HG02623 (cell line): Measurements from ENCODE around the gene RPS6KB2.

ENCODE experiments used
- ATAC-seq: cut with Tn5 transposase; IDR thresholded peaks from one replicate; pipeline ENCODE4 v1.9.1; 2021; ENCODE audit warnings: moderate library complexity; ENCODE audit not compliant: unreplicated experiment

Gene RPS6KB2

GRCh38 chr11:67441098-67441563 is 12.8 kb downstream of the RPS6KB2 start:
- no peak for ATAC-seq

- no peak for ATAC-seq
These were observed 13.5 kb downstream of the RPS6KB2 start for GRCh38 chr11:67441731-67442351.

DNA sequence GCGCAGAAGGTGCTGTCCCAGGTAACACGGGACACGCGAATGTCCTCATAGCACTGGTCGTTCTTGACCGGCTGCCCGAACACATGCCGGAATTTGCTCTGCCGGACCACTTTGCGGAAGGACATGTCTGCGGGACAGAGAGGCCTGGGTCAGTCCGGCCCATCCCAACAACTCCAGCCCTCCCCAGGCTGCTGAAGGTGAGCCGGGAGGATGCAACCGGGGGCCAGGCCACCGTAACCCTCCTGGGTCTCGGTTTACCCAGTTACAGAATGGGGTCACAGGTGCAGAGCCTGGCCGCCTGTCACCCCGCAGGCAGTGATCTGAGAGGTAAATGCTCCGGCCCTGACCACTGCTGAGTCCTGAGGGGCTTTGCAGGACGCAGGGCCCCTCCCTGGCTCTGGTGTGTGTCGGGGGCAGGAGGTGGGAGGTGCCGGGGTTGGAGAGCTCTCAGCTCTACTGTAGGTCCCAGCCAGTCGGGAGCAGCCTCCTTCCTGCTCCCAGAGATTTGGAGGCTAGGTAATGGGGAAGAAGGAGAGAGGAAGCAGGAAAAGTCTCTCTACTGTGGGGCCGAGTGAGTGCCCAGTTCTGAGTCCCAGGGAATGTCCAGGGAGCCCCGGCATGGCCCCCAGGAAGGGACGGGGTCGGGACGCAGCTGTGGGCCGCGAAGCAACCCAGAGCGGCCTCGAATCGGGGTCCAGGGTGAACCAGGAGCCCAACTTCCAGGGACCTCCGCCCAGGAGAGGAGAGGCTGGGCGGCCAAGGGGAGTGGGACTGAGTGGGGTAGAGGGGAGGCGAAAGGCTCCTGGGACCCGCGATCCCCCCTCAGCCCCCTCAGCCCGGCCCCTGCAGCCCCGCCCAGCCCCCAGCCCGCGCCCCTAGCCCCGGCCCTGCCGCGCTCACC is 14.5 kb downstream of the RPS6KB2 start:
- ATAC-seq, result peak; percentile 10

- no peak for ATAC-seq
These were observed 17.2 kb downstream of the RPS6KB2 start for GRCh38 chr11:67445515-67445914.

- ATAC-seq, result no peak
These were observed 19.9 kb downstream of the RPS6KB2 start for GRCh38 chr11:67448220-67448609.

GRCh38 chr11:67449116-67449844 is 21.0 kb downstream of the RPS6KB2 start:
- no peak for ATAC-seq

DNA sequence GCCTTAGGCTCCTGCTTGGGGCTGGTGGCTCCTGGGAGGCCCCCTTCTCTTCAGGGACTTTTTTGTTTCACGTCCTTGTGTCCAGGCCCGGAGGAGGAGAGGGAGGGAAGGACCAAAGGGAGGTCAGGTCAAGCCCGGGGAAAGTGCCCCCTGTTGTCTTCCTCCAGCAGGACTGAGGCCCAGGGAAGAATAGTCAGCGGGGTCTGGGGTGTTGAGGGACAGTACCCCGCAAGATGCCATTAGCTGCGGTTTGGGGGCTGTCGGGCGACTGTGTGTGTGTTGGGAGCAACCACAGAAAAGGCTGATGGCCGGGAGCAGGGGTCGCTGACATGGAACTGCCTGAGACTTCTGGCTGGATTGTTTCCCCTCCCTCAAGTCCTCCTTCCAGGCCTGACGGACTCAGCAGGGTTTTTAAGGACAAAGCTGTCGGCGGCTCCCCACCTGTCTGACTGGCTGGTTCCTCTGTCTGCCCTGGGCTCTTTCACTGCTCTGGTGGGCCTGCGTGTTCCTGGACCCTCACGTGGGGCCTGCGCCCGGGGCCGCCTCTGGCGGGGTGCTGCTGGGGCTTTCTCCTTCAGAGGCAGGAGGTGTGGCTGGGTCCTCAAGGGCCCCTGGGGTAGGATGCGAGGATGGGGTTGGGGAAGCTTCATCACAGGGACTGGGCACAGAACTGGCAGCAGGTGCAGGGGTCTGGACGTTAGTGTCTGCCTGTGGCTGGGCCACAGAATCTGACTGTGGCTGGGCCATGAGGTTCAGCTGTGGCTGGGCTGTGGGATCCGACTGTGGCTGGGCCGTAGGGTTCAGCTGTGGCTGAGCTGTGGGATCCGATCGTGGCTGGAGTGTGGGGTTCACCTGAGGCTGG is 22.7 kb downstream of the RPS6KB2 start:
- ATAC-seq, result no peak

- no peak for ATAC-seq
These were observed 23.3 kb downstream of the RPS6KB2 start for GRCh38 chr11:67451658-67451976.

GRCh38 chr11:67452141-67452952 is 24.1 kb downstream of the RPS6KB2 start, which contains the start of gene GPR152:
Gene GPR152, minus strand, starts transcription at chr11:67452729. Its CDS starts 5 bp downstream, at chr11:67452724.
- ATAC-seq, result no peak

- ATAC-seq, result no peak
These were observed 25.8 kb downstream of the RPS6KB2 start for GRCh38 chr11:67453816-67454732.

DNA sequence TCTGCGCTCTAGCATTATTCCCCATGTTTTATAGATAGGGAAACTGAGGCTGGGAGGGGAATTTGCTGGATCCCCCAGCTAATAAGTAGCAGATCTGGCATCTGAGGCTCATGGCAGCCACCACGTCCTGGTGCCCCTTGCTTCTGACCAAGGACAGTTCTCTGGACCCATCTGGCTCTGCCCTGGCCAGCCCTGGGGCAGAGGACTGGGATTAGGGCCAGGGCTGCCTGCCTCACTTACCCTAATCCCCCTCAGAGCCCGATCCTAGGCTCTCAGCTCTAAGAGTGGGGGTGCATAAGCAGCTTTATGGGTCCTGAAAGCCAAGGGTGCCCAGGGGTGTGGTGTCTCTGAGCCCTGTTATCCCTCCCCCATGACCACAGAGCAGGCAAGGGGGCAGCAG is 26.8 kb downstream of the RPS6KB2 start, which contains the start of gene CABP4:
CABP4 (plus strand) TSS at position 301 of the 400 bp plus-strand sequence; CDS start at position 371, 70 bp downstream.
- no peak for ATAC-seq

GRCh38 chr11:67456068-67456705 is 27.9 kb downstream of the RPS6KB2 start:
- ATAC-seq, result no peak

DNA sequence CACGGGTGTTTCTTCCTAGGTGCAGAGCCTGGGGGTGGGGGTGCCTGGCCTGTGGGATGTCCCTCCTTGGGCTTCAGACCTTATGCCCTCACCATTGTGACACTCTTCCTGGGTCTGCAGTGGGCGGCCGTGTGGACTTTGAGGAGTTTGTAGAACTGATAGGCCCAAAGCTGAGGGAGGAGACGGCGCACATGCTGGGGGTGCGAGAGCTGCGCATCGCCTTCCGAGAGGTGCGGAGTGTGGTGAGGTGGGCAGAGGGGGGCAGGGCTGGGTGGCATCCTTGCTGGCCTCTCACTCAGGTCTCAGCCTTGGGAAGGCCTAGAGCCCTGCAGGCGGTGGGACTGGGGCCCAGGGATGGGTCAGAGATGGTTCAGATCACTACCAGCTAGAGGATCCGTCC is 29.2 kb downstream of the RPS6KB2 start:
- ATAC-seq, result no peak

- ATAC-seq, result no peak
These were observed 30.0 kb downstream of the RPS6KB2 start for GRCh38 chr11:67458266-67458665.

DNA sequence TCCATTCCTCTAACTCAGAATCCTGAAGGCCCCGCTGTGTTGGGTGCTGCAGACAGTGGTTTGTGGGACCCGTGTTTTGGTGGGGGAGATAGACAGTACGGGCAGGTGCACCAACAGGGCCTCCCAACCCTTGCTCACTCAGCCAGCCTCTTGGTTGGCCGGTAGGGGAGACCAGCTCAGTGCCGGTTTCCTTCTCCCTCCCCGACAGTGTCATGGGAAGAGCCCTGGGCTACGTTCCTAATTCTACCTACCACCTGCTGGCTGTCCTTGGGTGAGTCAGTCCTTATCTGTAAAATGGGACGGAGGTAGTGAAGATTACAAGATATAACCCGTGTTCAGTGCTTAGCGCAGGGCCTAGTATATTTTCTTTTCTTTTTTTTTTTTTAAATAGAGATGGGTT is 34.9 kb downstream of the RPS6KB2 start:
- ATAC-seq, result no peak

DNA sequence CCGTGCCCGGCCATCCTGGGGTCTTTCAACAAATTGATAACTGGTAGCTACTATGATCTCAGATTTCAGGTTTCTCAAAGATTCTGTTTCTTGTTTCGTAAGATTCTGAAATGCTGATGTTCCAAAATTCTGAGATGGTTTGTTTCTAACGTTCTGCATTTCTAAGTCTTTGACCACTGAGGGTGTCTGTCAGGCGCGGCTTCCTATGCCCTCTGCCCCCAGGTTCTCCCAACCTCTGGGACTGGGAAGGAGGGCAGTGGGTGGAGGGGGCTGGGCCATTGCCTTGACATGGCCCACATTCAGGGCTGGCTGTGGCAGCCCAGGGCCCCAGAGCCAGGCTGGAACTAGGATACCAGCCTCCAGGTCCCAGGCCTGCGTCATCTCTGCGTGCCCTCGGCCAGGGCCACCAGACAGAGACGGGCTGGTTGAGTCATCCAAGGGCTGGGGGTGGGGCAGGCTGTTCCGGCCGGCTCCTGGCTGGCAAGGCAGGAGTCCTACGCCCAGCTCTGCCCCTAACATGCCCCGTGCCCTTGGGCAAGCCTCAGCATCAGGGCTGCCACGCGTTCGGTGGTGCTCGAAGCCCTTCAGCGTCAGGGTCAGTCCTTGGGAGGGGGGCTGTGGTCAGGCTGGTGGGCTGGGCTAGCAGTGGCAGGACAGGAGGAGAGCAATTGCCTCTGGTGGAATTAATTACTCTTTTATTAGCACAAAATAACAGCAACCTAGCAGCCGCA is 35.6 kb downstream of the RPS6KB2 start:
- ATAC-seq, result no peak

- ATAC-seq, result no peak
These were observed 36.3 kb downstream of the RPS6KB2 start for GRCh38 chr11:67464411-67465188.
